ENCODE results near the gene NOL8. TPM values are rescaled to one million over a fixed set of nuclear protein-coding genes. Genes with fewer than 3 reads are reported as not detected.

NOL8 gene
- total RNA-seq, 1 experiment from 2014 or later, result 41.8 TPM

DNA sequence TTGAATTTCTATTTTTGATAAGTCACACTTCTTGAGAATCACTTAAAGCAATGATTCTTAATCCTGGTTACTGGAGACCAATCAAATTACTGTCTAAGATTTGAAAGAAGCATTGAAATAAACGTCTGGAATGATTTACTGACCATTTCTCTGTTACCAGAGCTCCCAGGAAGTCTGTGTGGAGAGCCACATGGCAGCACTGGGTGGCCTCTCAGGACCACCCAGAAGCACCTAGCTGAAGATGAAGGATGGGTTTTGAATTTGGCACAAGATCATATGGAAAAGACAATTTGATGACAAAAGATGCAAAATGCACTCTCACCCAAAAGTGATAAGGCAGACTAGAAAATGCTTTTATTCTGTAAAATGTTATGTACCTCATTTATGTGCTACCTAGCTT, 62.0 kb downstream of the NOL8 start:
- intact Hi-C loops (cut with micrococcal nuclease), result no loop called here
- H3K27ac Mint-ChIP-seq (ENCODE audit: low read depth, unreplicated experiment), result no peak overlapping the region
- no peaks in the 10 kb centered on the region for H3K9me3 Mint-ChIP-seq (ENCODE audit: unreplicated experiment)
- DNase-seq (ENCODE audit: unreplicated experiment), result no peak
- H3K4me1 Mint-ChIP-seq (ENCODE audit: insufficient read depth, unreplicated experiment), result no peaks in the 10 kb centered on the region
- no peak overlapping the region for H3K4me3 Mint-ChIP-seq (ENCODE audit: unreplicated experiment)
- no peak for TF ChIP-seq CTCF (IDR thresholded peaks at IDR 0.05; ENCODE audit: unreplicated experiment)
- BruUV-seq (replicated peaks), result no TSS peak
- CTCF ChIA-PET, result interaction anchor here (0.6 to 0.8 kb wide), 2 partner anchors 19 to 122 kb away, joined by 3 to 5 read pairs; no protein-coding TSS in a partner anchor
- H3K27me3 Mint-ChIP-seq (ENCODE audit: insufficient read depth, unreplicated experiment), result no peaks in the 10 kb centered on the region
- peaks cover 99% of the 10 kb centered on the region for H3K36me3 Mint-ChIP-seq (ENCODE audit: insufficient read depth, unreplicated experiment)
- POLR2A ChIA-PET, result interaction anchor here (2.1 kb wide), 1 partner anchor 16 kb away, joined by 5 read pairs; no protein-coding TSS in a partner anchor

- no TSS peak for BruUV-seq (replicated peaks)
- ChIA-PET POLR2A (no interaction called here), CTCF (no interaction called here)
- Mint-ChIP-seq H3K4me1 (ENCODE audit: insufficient read depth, unreplicated experiment) (no peaks in the 10 kb centered on the region), H3K4me3 (ENCODE audit: unreplicated experiment) (no peak overlapping the region), H3K27ac (ENCODE audit: low read depth, unreplicated experiment) (no peak overlapping the region), H3K36me3 (ENCODE audit: insufficient read depth, unreplicated experiment) (peaks cover 97% of the 10 kb centered on the region), H3K27me3 (ENCODE audit: insufficient read depth, unreplicated experiment) (no peaks in the 10 kb centered on the region), H3K9me3 (ENCODE audit: unreplicated experiment) (no peaks in the 10 kb centered on the region)
- intact Hi-C loops (cut with micrococcal nuclease), result no loop called here
- no peak for TF ChIP-seq CTCF (IDR thresholded peaks at IDR 0.05; ENCODE audit: unreplicated experiment)
- no peak for DNase-seq (ENCODE audit: unreplicated experiment)
Observed at GRCh38 chr9:92257327-92257726, 67.8 kb downstream of the NOL8 start.

GRCh38 chr9:92254381-92255337, 70.5 kb downstream of the NOL8 start:
- Mint-ChIP-seq H3K27me3 (ENCODE audit: insufficient read depth, unreplicated experiment) (no peaks in the 10 kb centered on the region), H3K27ac (ENCODE audit: low read depth, unreplicated experiment) (no peak overlapping the region), H3K36me3 (ENCODE audit: insufficient read depth, unreplicated experiment) (peaks cover 92% of the 10 kb centered on the region), H3K4me3 (ENCODE audit: unreplicated experiment) (no peak overlapping the region), H3K9me3 (ENCODE audit: unreplicated experiment) (no peaks in the 10 kb centered on the region), H3K4me1 (ENCODE audit: insufficient read depth, unreplicated experiment) (no peaks in the 10 kb centered on the region)
- TF ChIP-seq CTCF (IDR thresholded peaks at IDR 0.05; ENCODE audit: unreplicated experiment), result no peak
- no TSS peak for BruUV-seq (replicated peaks)
- no peak for DNase-seq (ENCODE audit: unreplicated experiment)
- CTCF ChIA-PET, result interaction anchor here (0.6 to 4.9 kb wide), 4 partner anchors 40 to 471 kb away, joined by 3 to 41 read pairs (median 4); no protein-coding TSS in a partner anchor
- intact Hi-C loops (cut with micrococcal nuclease), result no loop called here
- POLR2A ChIA-PET, result interaction anchor here (0.9 to 1.2 kb wide), 4 partner anchors 9 to 70 kb away, joined by 3 to 4 read pairs (median 3); no protein-coding TSS in a partner anchor

GRCh38 chr9:92253656-92254055, 71.5 kb downstream of the NOL8 start:
- BruUV-seq (replicated peaks), result TSS peak; percentile 3
- no peaks in the 10 kb centered on the region for H3K9me3 Mint-ChIP-seq (ENCODE audit: unreplicated experiment)
- H3K4me3 Mint-ChIP-seq (ENCODE audit: unreplicated experiment), result no peak overlapping the region
- intact Hi-C loops (cut with micrococcal nuclease), result no loop called here
- no peak for DNase-seq (ENCODE audit: unreplicated experiment)
- no peak overlapping the region for H3K27ac Mint-ChIP-seq (ENCODE audit: low read depth, unreplicated experiment)
- no peak for TF ChIP-seq CTCF (IDR thresholded peaks at IDR 0.05; ENCODE audit: unreplicated experiment)
- ChIA-PET CTCF (interaction anchor here (0.6 to 4.9 kb wide), 3 partner anchors 114 to 470 kb away, joined by 3 to 41 read pairs (median 5); no protein-coding TSS in a partner anchor), POLR2A (no interaction called here)
- H3K27me3 Mint-ChIP-seq (ENCODE audit: insufficient read depth, unreplicated experiment), result no peaks in the 10 kb centered on the region
- H3K4me1 Mint-ChIP-seq (ENCODE audit: insufficient read depth, unreplicated experiment), result no peaks in the 10 kb centered on the region
- H3K36me3 Mint-ChIP-seq (ENCODE audit: insufficient read depth, unreplicated experiment), result peaks cover 94% of the 10 kb centered on the region
